ENCODE data around the gene KLF4.

The KLF4 gene

GRCh38 chr9:107487521-107488374 is 1.8 kb downstream of the KLF4 start:
- DNase-seq, result no peak

DNA sequence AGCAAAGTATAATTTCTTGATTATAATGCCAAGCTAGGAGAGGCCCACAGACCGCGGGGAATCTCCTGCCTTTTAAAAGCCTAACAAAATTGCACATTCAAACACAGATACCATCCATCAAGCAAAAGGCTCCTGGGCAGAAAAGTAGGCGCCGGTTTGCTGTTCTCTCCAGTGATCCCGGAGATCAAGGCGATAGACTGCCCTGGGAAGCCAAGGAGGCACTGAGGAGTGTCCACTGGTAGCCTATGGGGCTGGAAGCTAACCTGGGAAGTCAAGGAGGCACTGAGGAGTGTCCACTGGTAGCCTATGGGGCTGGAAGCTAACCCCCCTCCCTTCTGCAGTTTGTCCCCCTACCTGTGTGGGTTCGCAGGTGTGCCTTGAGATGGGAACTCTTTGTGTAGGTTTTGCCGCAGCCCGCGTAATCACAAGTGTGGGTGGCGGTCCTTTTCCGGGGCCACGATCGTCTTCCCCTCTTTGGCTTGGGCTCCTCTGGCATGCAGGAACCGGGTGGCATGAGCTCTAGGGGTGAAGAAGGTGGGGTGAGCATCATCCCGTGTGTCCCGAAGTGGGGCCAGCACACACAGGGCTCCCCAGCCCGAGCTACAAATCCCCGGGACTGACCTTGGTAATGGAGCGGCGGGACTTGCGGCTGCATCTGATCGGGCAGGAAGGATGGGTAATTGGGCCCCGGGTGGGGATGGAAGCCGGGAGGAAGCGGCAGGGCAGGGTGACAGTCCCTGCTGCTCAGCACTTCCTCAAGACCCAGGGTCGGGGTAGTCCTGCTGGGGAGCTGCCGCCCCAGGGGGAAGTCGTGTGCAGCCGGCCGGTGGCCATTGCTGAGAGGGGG is 2.7 kb downstream of the KLF4 start:
- DNase-seq, result no peak

- DNase-seq, result no peak
These were observed 4.0 kb downstream of the KLF4 start for GRCh38 chr9:107485458-107486043.

GRCh38 chr9:107484117-107484723 is 5.3 kb downstream of the KLF4 start:
- DNase-seq, result no peak

DNA sequence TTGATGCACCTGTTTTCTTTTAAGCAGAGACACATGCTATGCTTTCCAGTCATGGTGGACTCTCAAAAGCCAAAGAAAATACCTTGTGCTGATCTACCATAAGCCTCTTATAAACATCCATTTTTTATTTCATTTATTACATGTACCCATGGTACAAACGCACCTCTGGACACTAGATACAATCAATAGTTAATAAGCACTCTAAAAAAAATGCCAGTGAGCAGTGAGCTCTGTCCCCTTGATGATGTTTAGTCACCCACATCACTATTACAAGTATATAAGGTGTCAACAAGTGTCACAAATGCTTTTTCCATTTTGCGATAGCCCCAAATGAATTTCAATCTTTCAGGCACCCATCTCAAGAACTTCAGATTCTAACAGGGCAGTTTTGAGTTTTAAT is 5.9 kb downstream of the KLF4 start:
- DNase-seq, result no peak

DNA sequence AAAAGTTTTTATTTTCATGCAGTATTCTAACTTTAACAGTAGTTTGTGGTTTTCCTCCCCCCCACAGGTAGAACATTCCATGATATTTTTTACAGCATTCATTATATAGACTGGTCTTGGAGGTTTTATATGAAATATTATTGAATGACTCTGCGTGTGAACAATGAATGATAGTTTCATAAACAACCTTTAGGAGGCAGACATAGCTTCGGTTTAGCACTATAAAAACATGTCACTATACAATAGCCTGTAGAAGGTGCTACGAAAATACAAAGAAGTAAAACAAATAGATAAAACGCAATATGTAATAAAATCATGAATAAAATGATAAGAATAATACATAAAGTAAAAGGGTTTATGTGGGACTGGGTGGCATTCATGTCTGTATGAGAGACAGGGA is 8.5 kb downstream of the KLF4 start:
- DNase-seq, result no peak

- DNase-seq, result no peak
These were observed 9.2 kb downstream of the KLF4 start for GRCh38 chr9:107480386-107480789.

DNA sequence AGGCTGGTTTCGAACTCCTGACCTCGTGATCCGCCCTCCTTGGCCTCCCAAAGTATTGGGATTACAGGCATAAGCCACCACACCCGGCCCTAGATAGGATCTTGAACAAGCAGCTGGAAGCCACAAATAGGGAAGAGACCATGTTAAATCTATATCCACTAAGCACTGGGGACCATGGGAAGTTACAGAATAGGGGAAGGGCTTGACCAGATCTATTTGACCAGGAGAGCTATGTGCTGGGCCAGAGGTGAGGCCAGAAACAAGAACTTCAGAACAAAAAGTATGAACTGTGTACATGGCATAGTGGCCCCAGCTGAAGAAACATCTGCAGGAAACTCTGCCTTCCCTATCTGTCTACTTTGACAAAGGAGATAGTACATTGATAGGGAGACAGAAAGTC is 10.8 kb downstream of the KLF4 start:
- no peak for DNase-seq

- DNase-seq, result no peak
These were observed 15.4 kb downstream of the KLF4 start for GRCh38 chr9:107474124-107474523.

DNA sequence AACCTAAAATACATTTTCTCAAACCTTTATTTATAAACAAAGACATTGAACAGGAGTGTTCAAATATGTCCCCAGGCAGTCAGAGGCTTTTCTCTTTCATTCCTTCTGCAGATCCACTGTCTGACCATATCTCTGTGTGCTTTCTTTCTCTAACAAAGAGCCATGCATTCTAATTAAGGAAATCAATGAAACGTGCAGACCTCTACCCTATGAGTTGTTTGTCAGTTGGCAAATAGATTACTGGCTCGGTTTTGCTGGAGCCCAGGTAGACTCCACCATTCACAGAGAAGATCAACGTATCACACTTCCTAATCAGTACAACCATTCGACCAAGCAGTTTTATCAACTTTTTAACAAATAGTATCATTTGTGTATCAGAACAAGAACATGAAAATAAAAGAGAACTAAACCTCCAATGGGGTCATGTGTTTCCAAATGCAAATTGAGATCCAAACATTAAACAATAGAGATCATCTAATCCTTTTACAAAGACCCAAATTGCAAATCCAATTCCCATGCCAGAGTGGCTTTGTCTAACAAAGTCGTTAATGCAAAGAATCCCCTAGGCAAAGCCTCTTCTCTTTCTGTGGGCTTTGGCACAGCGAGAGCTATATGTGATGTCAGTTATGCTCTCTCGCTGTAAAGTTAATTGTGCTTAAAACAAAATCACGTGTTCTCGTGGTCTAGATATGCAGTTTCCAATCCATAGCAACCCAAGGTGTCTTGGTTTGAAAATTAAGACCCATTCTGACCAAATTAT is 16.8 kb downstream of the KLF4 start:
- no peak for DNase-seq

GRCh38 chr9:107471552-107471951 is 18.0 kb downstream of the KLF4 start:
- no peak for DNase-seq

DNA sequence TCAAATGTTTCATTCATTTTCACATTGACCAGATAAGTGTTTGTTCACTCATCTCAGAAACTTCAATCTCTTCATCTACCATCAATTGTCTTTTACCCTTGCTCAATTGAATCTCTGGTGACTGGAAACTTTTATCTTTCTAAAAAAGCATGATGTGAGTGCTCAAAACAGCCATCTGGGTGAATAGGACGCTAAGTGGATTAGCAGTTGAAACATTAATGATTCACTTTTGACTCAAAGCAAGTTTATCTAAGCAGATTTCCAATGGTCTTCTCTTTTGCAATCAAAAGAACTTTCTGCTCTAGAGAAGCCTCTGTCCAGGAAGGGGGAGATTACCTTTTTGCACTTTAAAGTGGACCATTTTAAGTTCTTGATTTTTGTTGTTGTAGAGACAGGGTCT is 22.2 kb downstream of the KLF4 start:
- DNase-seq, result no peak

DNA sequence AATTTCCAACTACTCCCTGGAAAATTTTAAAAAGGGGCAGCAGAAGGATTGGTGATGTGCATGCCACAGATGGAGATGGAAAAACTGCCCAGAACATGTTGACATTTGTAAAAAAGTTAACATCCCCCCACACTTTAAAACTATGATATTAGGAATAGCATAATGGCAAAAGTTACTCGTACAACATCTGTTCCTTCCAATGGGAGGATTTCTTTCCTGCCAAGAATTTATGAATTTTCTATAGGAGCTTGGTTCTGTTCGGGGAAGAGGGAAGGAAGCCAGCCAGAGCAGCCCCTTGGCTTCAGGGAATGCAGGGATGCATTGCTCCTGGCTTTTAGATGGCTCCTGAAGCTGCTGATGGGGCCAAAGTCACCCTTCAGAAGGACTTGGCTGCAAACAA is 22.7 kb downstream of the KLF4 start:
- no peak for DNase-seq

- DNase-seq, result no peak
These were observed 23.8 kb downstream of the KLF4 start for GRCh38 chr9:107465467-107466451.

DNA sequence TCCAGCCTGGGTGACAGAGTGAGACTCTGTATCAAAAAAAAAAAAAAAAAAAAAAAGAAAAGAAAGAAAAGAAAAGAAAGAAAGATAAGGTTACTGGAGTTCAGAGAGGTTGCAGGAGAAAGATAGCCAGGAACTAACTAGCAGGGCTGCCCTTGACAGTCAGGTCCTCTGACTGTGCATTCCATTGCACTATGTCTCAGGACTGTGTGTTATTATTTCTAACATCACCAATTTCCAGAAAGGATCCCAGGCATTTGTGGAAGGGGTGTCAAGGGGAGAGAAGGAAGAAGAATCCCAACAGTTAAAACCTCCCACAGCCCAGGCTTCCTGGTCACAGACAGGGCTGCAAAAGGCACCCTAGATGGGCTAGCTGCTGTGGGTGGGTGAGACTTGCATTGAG is 25.1 kb downstream of the KLF4 start:
- no peak for DNase-seq

- DNase-seq, result no peak
These were observed 26.9 kb downstream of the KLF4 start for GRCh38 chr9:107462691-107463090.

GRCh38 chr9:107460153-107461023 is 29.2 kb downstream of the KLF4 start:
- no peak for DNase-seq

DNA sequence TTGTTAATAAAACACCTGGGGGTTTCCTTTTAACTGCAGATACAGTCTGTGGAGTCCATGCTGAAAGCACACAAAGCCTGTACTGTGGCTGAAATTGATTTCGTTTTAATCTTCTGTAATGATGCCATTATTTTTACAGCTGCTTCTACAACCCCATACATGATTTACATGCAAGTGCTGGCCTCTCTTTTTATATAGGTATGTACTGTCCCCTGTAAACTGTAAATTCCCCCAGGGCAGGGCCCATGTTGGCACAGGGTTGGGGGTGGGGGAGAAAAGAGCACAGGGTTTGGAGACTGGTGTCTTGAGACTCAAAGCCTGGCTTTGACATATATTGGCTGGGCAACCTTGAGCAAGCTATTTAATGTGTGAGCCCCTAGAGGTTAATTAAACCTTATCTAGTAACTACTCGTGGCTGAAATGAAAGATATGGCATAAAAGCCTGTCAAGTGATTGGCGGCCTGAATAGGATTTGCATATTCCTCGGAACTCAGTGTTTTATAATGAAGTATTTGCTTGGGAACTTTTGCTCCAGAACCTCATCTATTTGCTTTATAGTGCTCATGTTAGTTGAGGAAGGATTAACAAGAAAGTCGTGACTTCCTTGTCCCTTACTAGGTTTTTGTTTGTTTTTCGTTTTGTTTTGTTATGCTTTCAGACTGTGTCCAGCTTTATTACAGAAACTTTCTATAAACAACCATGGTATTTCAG is 34.0 kb downstream of the KLF4 start:
- no peak for DNase-seq

DNA sequence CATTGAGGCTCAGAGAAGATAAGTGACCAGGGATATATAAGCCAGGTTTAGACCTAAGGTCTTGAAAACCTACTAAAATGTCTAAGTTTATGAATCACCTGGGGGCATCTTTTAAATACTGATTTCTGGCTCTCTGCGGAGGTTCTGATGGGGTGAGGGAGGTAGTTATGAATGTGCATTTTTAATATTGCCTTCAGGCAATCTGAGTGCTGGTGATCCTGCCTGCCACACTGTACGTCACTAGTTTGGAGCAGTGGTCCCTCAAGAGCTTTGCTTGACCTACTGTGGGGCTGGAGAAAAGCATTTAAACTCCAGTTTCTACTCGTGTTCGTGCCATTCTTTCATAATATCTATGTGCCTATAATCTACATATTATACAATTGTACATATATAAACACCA is 36.1 kb downstream of the KLF4 start:
- no peak for DNase-seq

- no peak for DNase-seq
These were observed 41.7 kb downstream of the KLF4 start for GRCh38 chr9:107447834-107448233.

Data from CD4-positive, alpha-beta T cell treated with Interleukin-4 for 4 hours (primary cell).